Stimulated activated memory B cell treated with anti-CD40 and anti-IgM and Interleukin-4, amounts not matched to agents 10 μg/mL and 1 μg/mL and 100 μg/mL, for 72 hours (primary cell): ENCODE data around the gene BRD3.

Source experiments
- ATAC-seq: fragments of 150-1000 bp; cut with Tn5 transposase; 2 replicates; pipeline ENCODE4 v1.10.0; 2021
- H3K27ac Mint-ChIP-seq: one replicate; pipeline ENCODE4 v1.8.0; 2022; ENCODE audit warnings: mild to moderate bottlenecking, mixed read lengths
- H3K27me3 Mint-ChIP-seq: one replicate; pipeline ENCODE4 v1.8.0; 2022; ENCODE audit warnings: mixed read lengths
- H3K36me3 Mint-ChIP-seq: one replicate; pipeline ENCODE4 v1.8.0; 2022; ENCODE audit warnings: mixed read lengths
- H3K4me1 Mint-ChIP-seq: one replicate; pipeline ENCODE4 v1.8.0; 2022; ENCODE audit warnings: mixed read lengths
- H3K4me3 Mint-ChIP-seq: one replicate; pipeline ENCODE4 v1.8.0; 2022; ENCODE audit warnings: mild to moderate bottlenecking, moderate library complexity, mixed read lengths
- H3K9me3 Mint-ChIP-seq: one replicate; pipeline ENCODE4 v1.8.0; 2022; ENCODE audit warnings: mixed read lengths

The BRD3 gene

DNA sequence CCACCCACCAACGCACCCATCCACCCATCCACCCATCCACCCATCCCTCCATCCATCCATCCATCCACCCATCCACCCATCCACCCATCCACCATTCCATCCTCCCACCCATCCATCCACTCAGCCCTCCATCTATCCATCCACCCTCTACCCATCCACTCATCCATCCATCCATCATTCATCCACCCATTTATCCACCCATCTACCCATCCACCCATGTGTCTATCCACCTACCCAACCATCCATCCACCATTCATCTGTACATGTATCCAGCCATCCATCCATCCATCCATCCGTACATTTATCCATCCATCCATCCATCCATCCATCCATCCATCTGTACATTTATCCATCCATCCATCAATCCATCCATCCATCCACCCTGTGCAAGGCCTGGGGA is 64.6 kb downstream of the BRD3 start:
- peaks cover 61% of the 10 kb centered on the region for H3K27me3 Mint-ChIP-seq
- ATAC-seq: no peak
- no peaks in the 10 kb centered on the region for H3K36me3 Mint-ChIP-seq
- H3K4me1 Mint-ChIP-seq: peaks cover 6% of the 10 kb centered on the region
- no peak overlapping the region for H3K4me3 Mint-ChIP-seq
- peaks cover 4% of the 10 kb centered on the region for H3K9me3 Mint-ChIP-seq
- no peak overlapping the region for H3K27ac Mint-ChIP-seq

DNA sequence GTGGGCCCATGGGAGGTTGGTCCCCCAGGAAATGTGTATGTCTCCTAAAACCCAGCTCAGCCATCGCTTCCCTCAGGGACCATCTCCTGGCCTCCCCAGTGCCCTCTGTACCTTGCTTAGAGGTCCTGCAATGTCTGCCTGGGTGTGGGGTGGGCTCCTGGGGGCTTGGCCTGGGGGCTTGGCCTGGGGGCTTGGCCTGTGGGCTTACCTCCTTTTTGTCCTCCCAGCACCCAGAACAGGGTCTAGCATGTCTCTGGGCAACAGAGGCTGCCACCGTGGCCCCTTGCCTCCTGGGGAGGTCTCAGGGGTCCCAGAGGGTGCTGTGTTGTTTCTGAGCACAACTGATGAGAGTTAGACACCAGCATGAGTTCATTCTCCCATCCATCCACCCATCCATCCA is 65.0 kb downstream of the BRD3 start:
- Mint-ChIP-seq H3K36me3 (no peaks in the 10 kb centered on the region), H3K4me1 (peaks cover 6% of the 10 kb centered on the region), H3K27ac (no peak overlapping the region), H3K9me3 (peaks cover 4% of the 10 kb centered on the region), H3K27me3 (peaks cover 61% of the 10 kb centered on the region), H3K4me3 (no peak overlapping the region)
- ATAC-seq: no peak

DNA sequence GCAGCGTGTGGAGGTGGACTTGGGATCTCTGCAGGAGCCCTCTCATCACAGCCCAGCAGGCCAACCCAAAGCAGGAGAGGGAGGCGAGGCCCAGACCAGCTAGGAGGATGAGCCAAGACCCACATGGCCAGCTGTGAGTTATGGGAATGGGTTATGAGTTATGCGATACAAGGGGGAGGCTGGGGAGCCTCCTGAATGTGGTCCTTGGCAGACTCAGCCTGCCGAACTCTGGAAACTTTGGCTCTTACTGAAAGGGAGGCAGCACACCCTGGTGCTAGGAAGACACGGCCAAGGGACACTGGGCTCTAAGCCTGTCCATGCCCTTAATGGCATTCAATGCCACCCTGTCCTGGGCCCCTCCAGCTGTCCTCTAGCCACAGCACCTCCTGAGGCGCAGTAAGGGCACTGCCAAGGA is 68.0 kb downstream of the BRD3 start:
- Mint-ChIP-seq H3K27ac (no peak overlapping the region), H3K9me3 (peaks cover 4% of the 10 kb centered on the region), H3K4me3 (no peak overlapping the region), H3K36me3 (no peaks in the 10 kb centered on the region), H3K4me1 (peaks cover 19% of the 10 kb centered on the region), H3K27me3 (peaks cover 44% of the 10 kb centered on the region)
- no peak for ATAC-seq

DNA sequence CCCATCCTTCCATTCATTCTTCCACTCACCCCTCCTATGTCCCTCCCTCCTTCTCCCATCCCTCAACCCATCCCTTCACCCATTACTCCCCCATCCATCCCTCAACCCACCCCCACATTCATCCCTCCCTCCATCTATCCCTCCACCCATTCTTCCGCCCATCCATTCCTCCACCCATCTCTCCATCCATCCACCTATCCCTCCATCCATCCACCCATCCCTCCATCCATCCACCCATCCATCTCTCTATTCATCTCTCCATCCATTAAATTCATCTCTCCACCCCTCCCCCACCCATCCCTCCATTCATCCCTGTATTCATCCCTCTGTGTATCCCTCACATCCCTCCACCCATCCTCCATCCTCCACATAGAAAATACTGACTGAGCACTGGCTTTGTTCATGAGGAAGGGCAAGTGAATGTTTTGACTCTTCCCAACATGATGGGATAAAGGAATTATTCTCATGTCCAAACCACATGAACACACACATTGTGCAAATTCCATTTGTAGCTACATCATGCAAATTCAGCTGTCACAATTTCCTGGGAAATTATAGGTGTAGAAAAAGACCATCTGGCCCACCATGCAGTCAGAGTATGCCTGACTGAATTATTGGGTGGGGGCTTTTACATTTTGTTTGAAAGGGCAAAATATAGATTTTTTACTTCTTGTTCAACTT is 68.8 kb downstream of the BRD3 start:
- peaks cover 4% of the 10 kb centered on the region for H3K9me3 Mint-ChIP-seq
- no peak overlapping the region for H3K27ac Mint-ChIP-seq
- no peaks in the 10 kb centered on the region for H3K36me3 Mint-ChIP-seq
- H3K4me1 Mint-ChIP-seq: peaks cover 27% of the 10 kb centered on the region
- H3K27me3 Mint-ChIP-seq: peaks cover 38% of the 10 kb centered on the region
- no peak for ATAC-seq
- H3K4me3 Mint-ChIP-seq: no peak overlapping the region

DNA sequence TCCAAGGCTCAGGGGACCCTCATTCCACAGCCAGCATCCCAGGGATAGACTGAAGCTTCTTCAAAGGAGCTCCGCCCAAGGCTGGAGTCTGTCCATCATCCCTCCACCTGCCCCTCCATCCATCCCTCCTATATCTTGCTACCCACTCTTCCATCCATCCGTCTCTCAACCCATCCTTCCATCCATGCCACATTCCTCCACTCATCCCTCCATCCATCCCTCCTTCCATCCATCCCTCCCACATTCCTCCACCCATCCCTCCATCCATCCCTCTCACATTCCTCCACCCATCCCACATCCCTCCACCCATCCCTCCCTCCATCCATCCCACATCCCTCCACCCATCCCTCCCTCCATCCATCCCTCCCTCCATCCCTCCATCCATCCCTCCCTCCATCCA is 70.2 kb downstream of the BRD3 start:
- no peak for ATAC-seq
- Mint-ChIP-seq H3K9me3 (no peaks in the 10 kb centered on the region), H3K27me3 (peaks cover 25% of the 10 kb centered on the region), H3K4me1 (peaks cover 32% of the 10 kb centered on the region), H3K27ac (no peak overlapping the region), H3K4me3 (no peak overlapping the region), H3K36me3 (no peaks in the 10 kb centered on the region)

DNA sequence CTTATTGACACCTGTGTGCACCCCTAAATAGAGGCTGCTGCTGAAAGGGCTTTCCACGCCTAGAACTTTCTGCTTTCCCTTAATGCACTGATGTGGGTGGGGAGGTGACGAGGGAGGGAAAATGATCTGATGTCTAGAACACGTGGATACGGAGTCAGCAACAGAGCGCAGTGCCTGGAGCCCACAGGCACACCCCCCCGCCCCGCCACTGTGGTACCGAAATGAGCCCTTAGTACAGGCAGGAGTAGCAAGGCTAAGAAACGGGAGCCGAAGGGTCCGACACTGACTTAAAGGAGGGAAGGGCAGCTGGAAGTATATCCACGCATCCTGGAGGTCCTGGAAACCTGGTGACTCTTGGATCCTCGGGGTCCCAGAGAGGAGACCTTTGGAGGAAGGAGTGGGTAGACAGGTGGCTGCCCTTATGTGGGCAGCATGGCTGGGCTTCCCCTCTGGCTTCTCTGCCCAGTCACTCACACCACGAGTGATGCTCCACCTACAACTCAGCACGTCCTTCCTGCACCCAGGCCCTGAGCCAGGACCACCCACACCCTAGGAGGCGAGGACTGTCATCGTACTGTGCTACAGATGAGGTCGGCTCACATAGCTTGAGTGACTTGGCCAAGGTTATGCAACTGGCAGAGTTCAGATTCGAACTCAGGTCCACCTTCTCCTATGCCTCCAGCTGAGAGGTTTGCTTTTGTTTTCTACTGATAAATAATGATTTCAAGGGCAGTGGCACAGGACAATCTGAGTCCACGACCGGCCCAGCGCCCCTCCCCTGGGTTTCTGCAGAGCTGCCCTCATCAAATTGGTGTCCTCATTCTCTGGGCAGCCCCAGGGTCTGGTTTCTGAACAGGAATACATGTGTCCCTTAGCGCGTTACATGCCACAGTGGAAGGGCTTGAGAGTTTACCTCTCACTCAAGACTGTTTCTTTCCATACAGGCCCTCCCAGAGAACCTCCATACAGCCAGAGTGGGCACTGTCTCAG is 71.0 kb downstream of the BRD3 start:
- no peak for ATAC-seq
- Mint-ChIP-seq H3K4me1 (peaks cover 32% of the 10 kb centered on the region), H3K9me3 (no peaks in the 10 kb centered on the region)

DNA sequence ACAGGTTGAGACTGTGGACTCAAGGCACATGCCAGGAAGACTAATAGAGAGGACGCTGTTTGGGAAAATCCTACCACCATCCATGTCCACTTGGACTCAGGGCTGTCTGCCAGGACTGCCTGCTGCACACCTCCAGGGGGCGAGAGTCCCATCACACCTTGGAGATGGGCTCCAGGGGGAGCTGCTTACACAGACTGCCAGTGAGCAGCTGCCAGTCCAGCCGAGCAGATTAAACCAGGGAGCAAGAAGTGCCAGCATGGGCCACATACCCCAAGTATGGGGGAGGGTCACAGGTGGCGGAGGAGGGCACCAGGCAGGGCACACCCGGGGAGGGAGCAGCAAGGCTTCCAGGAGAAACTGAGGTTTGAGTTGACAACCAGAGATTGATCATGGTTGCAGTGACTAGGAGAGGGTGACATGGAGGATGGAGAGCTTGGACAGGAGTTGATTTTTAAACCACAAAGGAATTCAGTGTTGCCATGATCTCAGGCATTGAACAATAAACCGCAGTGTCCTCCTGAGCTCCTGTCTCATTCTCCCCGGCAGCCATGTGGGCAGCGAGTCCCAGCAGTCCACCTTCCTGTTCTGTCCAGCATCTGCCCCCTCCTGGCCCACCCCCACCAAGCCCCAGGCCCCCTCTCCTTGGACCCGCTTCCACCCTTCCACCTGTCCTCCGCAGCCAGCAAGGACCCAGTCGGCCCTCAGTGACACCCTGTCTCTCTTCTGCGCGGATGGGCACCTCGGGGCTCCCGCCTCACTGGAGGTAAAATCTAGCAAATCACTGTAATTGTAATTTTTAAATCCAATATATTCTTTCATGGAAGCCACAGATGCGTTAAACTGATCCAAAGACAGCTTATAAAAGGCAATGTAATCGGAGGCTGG is 72.6 kb downstream of the BRD3 start:
- peaks cover 9% of the 10 kb centered on the region for H3K36me3 Mint-ChIP-seq
- H3K4me1 Mint-ChIP-seq: peaks cover 39% of the 10 kb centered on the region
- no peak overlapping the region for H3K4me3 Mint-ChIP-seq
- H3K27ac Mint-ChIP-seq: no peak overlapping the region
- H3K27me3 Mint-ChIP-seq: peaks cover 15% of the 10 kb centered on the region
- no peaks in the 10 kb centered on the region for H3K9me3 Mint-ChIP-seq
- ATAC-seq: no peak

More for the DNA sequence above, 71.0 kb downstream of the BRD3 start:
- H3K27ac Mint-ChIP-seq: no peak overlapping the region
- H3K4me3 Mint-ChIP-seq: no peak overlapping the region
- peaks cover 19% of the 10 kb centered on the region for H3K27me3 Mint-ChIP-seq
- no peaks in the 10 kb centered on the region for H3K36me3 Mint-ChIP-seq

DNA sequence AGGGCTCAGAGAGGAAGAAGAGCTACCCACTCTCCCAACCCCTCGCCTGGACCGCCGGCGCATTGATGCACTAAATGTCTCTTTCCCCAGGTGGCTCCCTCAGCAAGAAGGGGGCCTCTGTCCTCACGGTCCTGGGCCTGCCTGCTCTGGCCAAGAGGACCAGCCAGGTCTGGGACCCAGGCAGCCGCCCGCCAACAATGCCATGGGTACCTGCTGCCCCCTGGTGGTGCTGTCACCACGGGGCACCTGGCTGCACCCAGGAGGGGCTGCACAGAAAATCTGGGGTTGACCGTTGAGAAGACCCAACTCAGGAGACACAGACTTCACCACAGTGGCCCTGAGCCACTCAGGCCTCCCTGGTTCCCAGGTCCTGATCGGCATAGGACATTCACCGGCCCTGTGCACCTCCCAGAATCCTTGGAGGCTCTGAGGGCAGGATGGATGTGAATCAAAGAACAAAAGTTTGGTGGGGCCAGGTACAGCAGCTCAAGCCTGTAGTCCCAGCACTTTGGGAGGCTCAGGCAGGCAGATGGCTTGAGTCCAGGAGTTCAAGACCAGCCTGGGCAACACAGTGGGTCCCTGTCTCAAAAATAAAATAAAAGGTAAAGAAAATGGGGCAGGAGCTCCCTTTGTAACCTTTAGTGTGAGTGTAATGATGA is 73.3 kb downstream of the BRD3 start:
- H3K4me1 Mint-ChIP-seq: peaks cover 43% of the 10 kb centered on the region
- H3K4me3 Mint-ChIP-seq: peak overlapping the region; percentile 83
- peaks cover 8% of the 10 kb centered on the region for H3K27me3 Mint-ChIP-seq
- H3K27ac Mint-ChIP-seq: peak overlapping the region; percentile 59
- ATAC-seq: peak; percentile 55
- H3K9me3 Mint-ChIP-seq: no peaks in the 10 kb centered on the region
- H3K36me3 Mint-ChIP-seq: peaks cover 16% of the 10 kb centered on the region

DNA sequence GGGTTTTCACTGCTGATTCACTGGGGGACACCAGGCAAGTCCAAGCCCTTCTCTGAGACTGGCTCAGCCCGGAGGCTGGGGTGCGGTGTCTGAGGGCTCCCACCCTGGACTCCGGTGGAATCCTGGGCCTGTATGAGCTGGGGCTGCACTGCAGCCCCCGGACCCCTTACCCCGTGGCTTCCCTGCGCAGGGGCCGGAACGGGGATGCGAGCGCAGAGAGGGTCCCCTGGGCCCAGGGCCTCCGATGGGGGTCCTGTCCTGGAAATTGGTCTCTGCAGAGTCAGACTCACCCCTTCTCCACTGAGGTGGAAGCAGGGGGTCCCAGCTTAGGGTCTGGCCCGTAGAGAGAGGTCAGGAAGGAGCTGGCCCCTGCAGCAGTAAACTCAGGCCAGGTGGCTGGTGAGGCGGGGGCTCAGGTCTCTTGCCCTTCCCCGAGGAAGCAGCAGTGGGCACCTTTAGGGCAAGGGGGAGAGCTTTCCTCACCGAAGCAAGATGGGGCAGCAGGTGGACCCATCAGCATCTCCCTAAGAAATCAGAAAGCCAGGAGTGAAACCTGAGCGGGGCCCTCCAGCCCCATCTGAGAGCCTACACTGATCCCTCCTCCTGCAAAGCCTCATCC is 74.1 kb downstream of the BRD3 start:
- Mint-ChIP-seq H3K27me3 (peaks cover under 1% of the 10 kb centered on the region), H3K27ac (peak overlapping the region; percentile 59), H3K36me3 (peaks cover 17% of the 10 kb centered on the region), H3K9me3 (no peaks in the 10 kb centered on the region), H3K4me3 (peak overlapping the region; percentile 83), H3K4me1 (peaks cover 50% of the 10 kb centered on the region)
- no peak for ATAC-seq

DNA sequence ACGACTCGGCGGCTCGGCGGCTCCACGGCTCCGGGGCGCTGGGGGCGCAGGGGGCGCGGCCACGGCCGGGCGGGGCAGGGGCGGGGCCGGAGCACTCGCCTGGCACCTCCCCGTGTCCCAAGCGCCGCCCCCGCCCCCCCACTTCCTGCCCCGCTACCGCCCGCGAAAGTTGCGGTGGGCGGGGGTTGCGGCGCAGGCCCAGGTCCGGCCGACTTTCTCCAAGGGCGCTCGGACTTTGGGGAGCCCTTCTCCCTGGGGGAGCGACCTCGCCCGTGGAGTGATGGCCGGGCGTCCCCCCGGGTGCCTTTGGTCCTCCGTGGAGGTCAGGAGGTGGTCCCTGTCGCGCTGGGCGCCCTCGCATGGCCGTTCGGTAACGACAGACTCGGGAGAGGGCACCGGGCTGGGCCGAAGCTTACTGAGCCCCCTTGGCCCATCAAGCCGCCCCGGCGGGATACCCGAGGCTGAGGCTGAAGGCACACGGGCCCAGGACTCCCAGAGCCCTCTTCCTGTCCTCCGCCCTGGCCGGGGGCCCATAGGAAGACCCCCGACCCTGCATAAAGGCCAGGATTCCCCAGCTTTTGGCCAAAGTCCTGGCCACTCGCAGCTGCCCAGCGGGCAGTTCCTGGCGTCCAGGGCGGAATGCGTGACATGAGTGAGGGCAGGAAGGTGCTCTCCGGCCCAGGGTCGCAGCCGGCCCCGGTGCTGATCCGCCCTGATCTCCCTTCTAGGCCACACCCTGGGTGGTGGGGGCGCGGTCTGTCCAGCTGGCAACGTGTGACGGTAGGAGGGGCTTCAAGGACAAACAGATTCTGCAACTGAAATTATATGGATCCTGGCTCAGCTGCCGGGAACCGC is 74.8 kb downstream of the BRD3 start:
- no peaks in the 10 kb centered on the region for H3K27me3 Mint-ChIP-seq
- peaks cover 58% of the 10 kb centered on the region for H3K4me1 Mint-ChIP-seq

DNA sequence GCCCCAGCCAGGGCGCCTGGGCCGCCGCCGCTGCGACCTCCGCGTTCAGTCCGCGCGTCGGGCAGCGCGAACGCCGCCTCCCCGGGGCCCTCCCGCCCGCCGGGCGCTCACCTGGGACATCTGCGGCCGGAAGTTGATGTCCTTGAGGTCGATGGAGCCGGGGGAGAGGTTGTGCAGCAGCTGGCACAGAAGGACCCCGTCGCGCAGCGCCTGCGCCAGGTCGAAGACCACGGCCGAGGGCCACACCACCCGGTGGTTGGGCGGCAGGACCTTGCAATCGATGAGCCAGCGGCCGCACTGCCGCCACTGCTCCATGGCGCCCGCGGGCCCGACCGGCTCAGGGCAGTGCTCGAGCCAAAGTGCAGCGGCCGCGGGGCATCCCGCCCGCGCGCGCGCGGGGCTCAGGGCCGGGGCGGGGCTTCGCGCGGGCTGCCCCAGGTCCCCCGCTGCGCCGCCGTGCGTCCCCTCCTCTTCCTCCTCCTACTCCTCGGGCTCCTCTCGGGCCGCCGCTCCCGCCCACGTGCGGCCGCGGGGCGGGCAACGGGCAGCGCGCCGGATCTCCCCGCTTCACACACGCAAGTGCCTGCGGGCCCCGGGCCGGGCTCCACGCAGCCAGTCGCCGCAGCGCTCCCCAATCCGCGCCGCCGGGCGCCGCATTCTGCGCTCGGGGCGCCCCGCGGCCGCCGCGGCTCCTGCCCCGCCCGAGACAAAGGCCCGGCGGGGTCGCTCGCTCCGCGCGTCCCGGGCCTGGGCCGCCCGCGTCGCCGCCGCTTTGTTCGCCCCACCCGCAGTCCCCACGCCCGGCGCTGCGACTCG is 75.7 kb downstream of the BRD3 start, which contains the start of gene VAV2:
Gene VAV2 (minus strand): TSS at position 361 of the 816 bp plus-strand sequence. CDS start 46 bp downstream, at position 315.
- Mint-ChIP-seq H3K27me3 (no peaks in the 10 kb centered on the region), H3K27ac (peak within 1 kb of the TSS; percentile 81), H3K36me3 (peaks cover 17% of the 10 kb centered on the region)

More for the DNA sequence above, 74.8 kb downstream of the BRD3 start:
- Mint-ChIP-seq H3K9me3 (no peaks in the 10 kb centered on the region), H3K27ac (peak overlapping the region; percentile 59), H3K4me3 (peak overlapping the region; percentile 83), H3K36me3 (peaks cover 17% of the 10 kb centered on the region)
- peak; percentile 86 for ATAC-seq

DNA sequence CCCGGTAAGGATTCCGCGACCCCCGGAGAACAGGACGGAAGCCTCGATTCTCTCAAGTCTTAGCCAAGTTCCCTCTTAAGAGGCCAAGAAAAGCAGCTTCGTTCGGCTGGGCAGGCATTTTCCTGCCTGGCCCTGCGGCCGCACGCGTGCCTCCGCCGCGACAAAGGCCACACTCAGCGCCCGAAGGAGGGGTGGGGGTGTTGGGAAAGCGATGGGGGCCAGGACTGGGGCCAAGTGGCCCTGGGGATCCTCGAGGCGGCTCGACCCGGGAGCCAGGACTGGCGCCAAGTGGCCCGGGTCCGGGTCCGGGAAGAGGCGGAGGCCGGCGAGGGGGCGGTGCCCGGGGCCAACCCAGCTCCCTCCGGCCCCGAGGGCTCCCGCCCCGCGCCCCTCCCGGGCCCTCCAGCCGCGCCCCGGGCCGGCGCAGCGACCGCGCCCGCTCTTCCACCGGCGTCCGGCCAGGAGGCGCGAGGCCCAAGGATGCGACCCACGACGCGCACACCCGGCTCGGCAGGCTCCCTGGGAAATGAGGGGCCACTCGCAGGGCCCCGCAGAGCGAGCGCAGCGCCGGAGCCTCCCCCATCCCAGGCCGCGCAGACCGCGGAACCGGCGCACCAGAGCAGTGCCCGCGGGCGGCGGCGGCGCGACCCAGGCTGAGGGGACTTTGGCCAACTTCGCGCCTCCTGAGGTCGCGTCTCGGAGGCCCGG is 76.5 kb downstream of the BRD3 start:
- H3K4me1 Mint-ChIP-seq: peaks cover 62% of the 10 kb centered on the region
- H3K9me3 Mint-ChIP-seq: no peaks in the 10 kb centered on the region
- no peaks in the 10 kb centered on the region for H3K27me3 Mint-ChIP-seq
- H3K27ac Mint-ChIP-seq: peak overlapping the region; percentile 81
- peak overlapping the region; percentile 97 for H3K4me3 Mint-ChIP-seq
- peaks cover 17% of the 10 kb centered on the region for H3K36me3 Mint-ChIP-seq
- peak; percentile 0 for ATAC-seq

More for the DNA sequence above, 75.7 kb downstream of the BRD3 start, which contains the start of gene VAV2:
- peak; percentile 78 for ATAC-seq
- H3K9me3 Mint-ChIP-seq: no peaks in the 10 kb centered on the region
- peaks cover 60% of the 10 kb centered on the region for H3K4me1 Mint-ChIP-seq
- peak within 1 kb of the TSS; percentile 97 for H3K4me3 Mint-ChIP-seq
